ENCODE results near the gene CCDC127.

- TF ChIP-seq CTCF (IDR thresholded peaks at IDR 0.05; ENCODE audit: low read depth, low read length, missing input control) (no peak), TAF1 (conservative IDR thresholded peaks at IDR 0.05) (no peak), SP1 (IDR thresholded peaks at IDR 0.05) (no peak), JUND (IDR thresholded peaks at IDR 0.05) (no peak), MAX (IDR thresholded peaks at IDR 0.05) (no peak), HNF4G (IDR thresholded peaks at IDR 0.05) (no peak), GABPA (IDR thresholded peaks at IDR 0.05 in 1 of 2, conservative IDR thresholded peaks at IDR 0.05 in 1 of 2) (no peak), REST (IDR thresholded peaks at IDR 0.05) (no peak), RAD21 (IDR thresholded peaks at IDR 0.05) (no peak), FOXA1 (IDR thresholded peaks at IDR 0.05) (no peak), EGR1 (IDR thresholded peaks at IDR 0.05; ENCODE audit: low read depth in 2 of 2) (no peak), YY1 (IDR thresholded peaks at IDR 0.05) (no peak), ATF3 (IDR thresholded peaks at IDR 0.05) (no peak)
Observed at GRCh38 chr5:187617-188451, 30.1 kb downstream of the CCDC127 start.
